GM12878 (cell line): Measurements from ENCODE around the gene USP25. TPM values are rescaled to one million over a fixed set of nuclear protein-coding genes. Genes with fewer than 3 reads are reported as not detected.

ENCODE experiments used
- ATAC-seq: fragments of 200-7000 bp; cut with Tn5 transposase; 3 replicates; pipeline ENCODE4 v1.9.1; 2020; ENCODE audit warnings: mild to moderate bottlenecking, moderate library complexity
- BruUV-seq: library from RNA; stranded (reverse); fragments of 400-500 nt; replicated peaks from 2 replicates; lab custom pipeline; 2021; lab: Mats Ljungman, UMichigan
- CTCF ChIA-PET: fragments of 300-600 bp; sonication (Branson Sonifier 250); formaldehyde crosslinking; extraction: SDS; loops from one replicate; lab custom pipeline; 2021; ENCODE audit warnings: inconsistent platforms; lab: Yijun Ruan, JAX
- POLR2A ChIA-PET: fragments of 350-600 bp; formaldehyde crosslinking; extraction: SDS; loops from one replicate; lab custom pipeline; 2021; ENCODE audit warnings: inconsistent platforms; lab: Charles Lee
- RAD21 ChIA-PET: fragments of 300-600 bp; sonication (Branson Sonifier 250); formaldehyde crosslinking; loops from one replicate; lab custom pipeline; 2023; ENCODE audit warnings: antibody characterized with exemption; ENCODE audit not compliant: unreplicated experiment; lab: Charles Lee
- SMC1A ChIA-PET: fragments of 300-600 bp; sonication (Branson Sonifier 250); formaldehyde crosslinking; loops from one replicate; lab custom pipeline; 2023; ENCODE audit not compliant: unreplicated experiment, uncharacterized antibody; lab: Charles Lee
- DNase-seq: peaks from one replicate; pipeline ENCODE4 v3.0.0-alpha.2; 2011; ENCODE audit warnings: low read depth, low spot score
- FAIRE-seq: peaks from 3 replicates; lab custom pipeline; 2011; peaks lifted over from hg19 to GRCh38; lab: Jason Lieb, UNC
- H2AFZ ChIP-seq: 2 replicates; pipeline ENCODE4 v1.6.0; 2011; ENCODE audit warnings: low read depth, low read length, control low read depth; ENCODE audit not compliant: control insufficient read depth
- H3K27ac ChIP-seq: 2 replicates; pipeline ENCODE4 v1.5.1; 2011; ENCODE audit warnings: control low read depth; ENCODE audit not compliant: control insufficient read depth, insufficient read depth
- H3K27me3 ChIP-seq, 2 experiments: replicated peaks in 1 of 2; 2 replicates each; pipeline versions ENCODE4 v1.6.0 to v1.6.1; 2011; ENCODE audit warnings: low read length in 1 of 2; ENCODE audit not compliant: control insufficient read depth in 2 of 2, insufficient read depth in 2 of 2
- H3K36me3 ChIP-seq, 2 experiments: 2 replicates each; pipeline ENCODE4 v1.5.1; 2011; ENCODE audit warnings: low read length in 1 of 2; ENCODE audit not compliant: control insufficient read depth in 2 of 2, insufficient read depth in 2 of 2
- H3K4me1 ChIP-seq: 2 replicates; pipeline ENCODE4 v1.6.1; 2011; ENCODE audit warnings: mild to moderate bottlenecking, low read length, moderate library complexity, mixed read lengths; ENCODE audit not compliant: control insufficient read depth, insufficient read depth
- H3K4me2 ChIP-seq: 2 replicates; pipeline ENCODE4 v1.6.0; 2011; ENCODE audit warnings: control low read depth; ENCODE audit not compliant: control insufficient read depth, insufficient read depth
- H3K4me3 ChIP-seq: fragments of 200-600 bp; sonication (generic); 2 replicates; pipeline ENCODE4 v1.5.1; 2016
- H3K79me2 ChIP-seq: 2 replicates; pipeline ENCODE4 v1.6.0; 2011; ENCODE audit warnings: low read length; ENCODE audit not compliant: control insufficient read depth, insufficient read depth
- H3K9ac ChIP-seq: 2 replicates; pipeline ENCODE4 v1.8.0; 2011; ENCODE audit warnings: low read length, control low read depth, mixed read lengths; ENCODE audit not compliant: control insufficient read depth, insufficient read depth
- H3K9me3 ChIP-seq: replicated peaks from 3 replicates; pipeline ENCODE4 v1.5.1; 2011; ENCODE audit warnings: mild to moderate bottlenecking, low read length; ENCODE audit not compliant: control insufficient read depth, insufficient read depth
- H4K20me1 ChIP-seq: 2 replicates; pipeline ENCODE4 v1.6.0; 2011; ENCODE audit not compliant: control insufficient read depth, insufficient read depth
- CHD4 ChIP-seq: fragments of 200-600 bp; sonication (generic); IDR thresholded peaks from 2 replicates; pipeline ENCODE4 v1.6.1; 2016; ENCODE audit warnings: mild to moderate bottlenecking
- CTCF ChIP-seq, 3 experiments: IDR thresholded peaks in 2 of 3; conservative IDR thresholded peaks in 1 of 3; 2 replicates each; pipeline ENCODE4 v1.5.1; 2011; ENCODE audit warnings: low read depth in 3 of 3, low read length in 3 of 3, mild to moderate bottlenecking in 3 of 3, control low read depth in 2 of 3, moderate library complexity in 2 of 3, inconsistent platforms in 1 of 3, mixed read lengths in 1 of 3; ENCODE audit not compliant: control insufficient read depth in 2 of 3, insufficient read depth in 1 of 3; ENCODE audit errors: extremely low read depth in 1 of 3
- FOXK2 ChIP-seq: fragments of 450-650 bp; IDR thresholded peaks from 2 replicates; pipeline ENCODE4 v1.6.1; 2017; ENCODE audit warnings: mild to moderate bottlenecking, moderate library complexity
- KAT2A ChIP-seq: conservative IDR thresholded peaks from 2 replicates; pipeline ENCODE4 v1.6.1; 2011; ENCODE audit warnings: low read depth, low read length; ENCODE audit not compliant: control insufficient read depth
- MTA2 ChIP-seq: fragments of 450-650 bp; IDR thresholded peaks from 2 replicates; pipeline ENCODE4 v1.6.1; 2016; ENCODE audit warnings: low read depth, mild to moderate bottlenecking, moderate library complexity
- MTA3 ChIP-seq: IDR thresholded peaks from 2 replicates; pipeline ENCODE4 v1.6.1; 2012; ENCODE audit warnings: low read length, inconsistent platforms, borderline replicate concordance
- NFYB ChIP-seq: IDR thresholded peaks from 2 replicates; pipeline ENCODE4 v1.6.1; 2011; ENCODE audit warnings: low read depth, mild to moderate bottlenecking, low read length, improper control_type of control experiment, moderate library complexity; ENCODE audit not compliant: insufficient read depth
- POLR2AphosphoS5 ChIP-seq: IDR thresholded peaks from 2 replicates; pipeline ENCODE4 v1.6.1; 2011; ENCODE audit warnings: mild to moderate bottlenecking, low read length, inconsistent platforms
- STAT1 ChIP-seq: fragments of 450-650 bp; conservative IDR thresholded peaks from 2 replicates; pipeline ENCODE4 v1.6.1; 2014; ENCODE audit warnings: antibody characterized with exemption, mild to moderate bottlenecking
- WGBS: methylation state at CpG from one replicate; pipeline ENCODE4 v1.1.6; 2016; ENCODE audit warnings: low lambda C conversion rate; ENCODE audit not compliant: insufficient replicate concordance, insufficient coverage; ENCODE audit errors: missing lambda C conversion rate; 5-methylcytosine and 5-hydroxymethylcytosine counted together
- in situ Hi-C: fragments of 300-500 bp; cut with MboI; formaldehyde crosslinking; loops from 9 replicates; pipeline ENCODE4 v1.14.3; 2018; ENCODE audit warnings: mixed read lengths
- intact Hi-C: fragments of 100-400 bp; cut with micrococcal nuclease; formaldehyde crosslinking; loops from one replicate; pipeline ENCODE4 v1.14.2; 2022; ENCODE audit not compliant: unreplicated experiment
- polyA plus RNA-seq, 11 experiments: library from polyadenylated mRNA; depleted of rRNA in 4 of 11; unstranded in 6 of 11; stranded (reverse) in 5 of 11; fragments of >200 nt; fragmentation: Nextera tagmentation in 4 of 11; fragmentation: Illumina TruSeq in 1 of 11; extraction: Ambion mirVana in 4 of 11; extraction: Trizol in 1 of 11; gene quantifications; 1 replicate in 1 of 11; 2 replicates in 10 of 11; pipeline versions ENCODE4 v1.2.1 to v1.2.3, GENCODE V29; 2011 to 2016; ENCODE audit warnings: inconsistent platforms in 2 of 11, missing spikeins in 2 of 11, low read depth in 1 of 11
- total RNA-seq, 4 experiments: library from RNA; depleted of rRNA in 3 of 4; stranded (reverse); fragments of >200 nt in 3 of 4; fragmentation: Illumina TruSeq in 1 of 4; extraction: Trizol in 1 of 4; gene quantifications; 2 replicates each; pipeline versions ENCODE4 v1.2.1 to v1.2.3, GENCODE V29; 2013 to 2021
- TF ChIP-seq, protein P1 (sequence below): fragments of 450-650 bp; formaldehyde crosslinking; IDR thresholded peaks from 2 replicates; pipeline ENCODE4 v1.4.0; 2022; ENCODE audit warnings: mild to moderate bottlenecking, moderate library complexity

USP25 gene
- total and polyA plus RNA-seq, 10 of the 15 experiments (the other 5 are each of a cell fraction or from before 2014, with no cell fraction given) = 1.5 to 31.3 (median 23.4) TPM

GRCh38 chr21:15761507-15762100 is 31.8 kb downstream of the USP25 start:
- CTCF ChIA-PET = interaction anchor here (0.6 kb wide), 1 partner anchor 752 kb away, joined by 3 read pairs; no protein-coding TSS in a partner anchor
- no TSS peak for BruUV-seq
- TF ChIP-seq KAT2A (no peak), CTCF (IDR thresholded peaks at IDR 0.05 in 2 of 3, conservative IDR thresholded peaks at IDR 0.05 in 1 of 3; ENCODE audit: control insufficient read depth in 2 of 3, extremely low read depth in 1 of 3, insufficient read depth in 1 of 3, low read depth in 3 of 3, low read length in 3 of 3) (no peak), POLR2AphosphoS5 (no peak), MTA3 (no peak), CHD4 (no peak), STAT1 (no peak), FOXK2 (no peak), MTA2 (no peak), NFYB (no peak)
- TF ChIP-seq, protein P1, sequence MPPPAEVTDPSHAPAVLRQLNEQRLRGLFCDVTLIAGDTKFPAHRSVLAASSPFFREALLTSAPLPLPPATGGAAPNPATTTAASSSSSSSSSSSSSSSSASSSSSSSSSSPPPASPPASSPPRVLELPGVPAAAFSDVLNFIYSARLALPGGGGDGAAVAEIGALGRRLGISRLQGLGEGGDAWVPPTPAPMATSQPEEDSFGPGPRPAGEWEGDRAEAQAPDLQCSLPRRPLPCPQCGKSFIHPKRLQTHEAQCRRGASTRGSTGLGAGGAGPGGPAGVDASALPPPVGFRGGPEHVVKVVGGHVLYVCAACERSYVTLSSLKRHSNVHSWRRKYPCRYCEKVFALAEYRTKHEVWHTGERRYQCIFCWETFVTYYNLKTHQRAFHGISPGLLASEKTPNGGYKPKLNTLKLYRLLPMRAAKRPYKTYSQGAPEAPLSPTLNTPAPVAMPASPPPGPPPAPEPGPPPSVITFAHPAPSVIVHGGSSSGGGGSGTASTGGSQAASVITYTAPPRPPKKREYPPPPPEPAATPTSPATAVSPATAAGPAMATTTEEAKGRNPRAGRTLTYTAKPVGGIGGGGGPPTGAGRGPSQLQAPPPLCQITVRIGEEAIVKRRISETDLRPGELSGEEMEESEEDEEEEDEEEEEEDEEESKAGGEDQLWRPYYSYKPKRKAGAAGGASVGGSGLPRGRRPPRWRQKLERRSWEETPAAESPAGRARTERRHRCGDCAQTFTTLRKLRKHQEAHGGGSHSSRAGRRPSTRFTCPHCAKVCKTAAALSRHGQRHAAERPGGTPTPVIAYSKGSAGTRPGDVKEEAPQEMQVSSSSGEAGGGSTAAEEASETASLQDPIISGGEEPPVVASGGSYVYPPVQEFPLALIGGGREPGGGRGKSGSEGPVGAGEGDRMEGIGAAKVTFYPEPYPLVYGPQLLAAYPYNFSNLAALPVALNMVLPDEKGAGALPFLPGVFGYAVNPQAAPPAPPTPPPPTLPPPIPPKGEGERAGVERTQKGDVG = no peak
- TF ChIP-seq, all 136 proteins: peak for 0

More at GRCh38 chr21:15761507-15762100, 31.8 kb downstream of the USP25 start:
- in situ Hi-C loops = no loop called here
- Histone ChIP-seq H3K9me3 (peaks cover 7% of the 10 kb centered on the region; the same call in 2 of the 3 replicates), H3K4me3 (no peak overlapping the region), H3K27ac (no peak overlapping the region), H3K9ac (no peak overlapping the region), H3K4me1 (no peaks in the 10 kb centered on the region), H3K36me3 (no peaks in the 10 kb centered on the region; a peak in 1 of 4 replicates), H3K79me2 (peaks cover 3% of the 10 kb centered on the region), H2AFZ (no peak overlapping the region), H3K4me2 (no peak overlapping the region), H4K20me1 (no peaks in the 10 kb centered on the region), H3K27me3 (no peaks in the 10 kb centered on the region)
- 95% methylated on average over 7 of the region's 7 CpGs for WGBS
- ATAC-seq (no peak), FAIRE-seq (no peak), DNase-seq (no peak)
- ChIA-PET POLR2A (no interaction called here), SMC1A (no interaction called here), RAD21 (no interaction called here)
- intact Hi-C loops = no loop called here
